ENCODE data around the gene RAB28.

Gene RAB28

DNA sequence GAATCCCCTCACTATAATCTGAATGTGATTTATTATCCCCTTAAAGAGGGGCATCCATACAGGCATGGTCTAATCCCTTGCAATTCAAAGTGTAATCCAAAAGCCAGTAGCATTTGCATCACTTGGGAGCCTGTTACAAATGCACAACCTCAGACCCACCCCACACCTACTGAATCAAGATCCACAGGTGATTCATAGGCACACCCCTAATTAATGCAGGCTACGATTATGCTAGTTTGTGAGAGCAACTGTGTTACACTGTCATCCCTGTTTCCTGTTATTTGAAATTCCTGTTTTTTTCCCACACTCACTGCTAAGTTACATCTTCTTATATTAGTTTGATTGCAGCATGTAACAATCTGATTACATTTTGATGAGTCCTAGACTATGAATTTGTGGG is 120.0 kb downstream of the RAB28 start:
- no peak for TF ChIP-seq Cebpa-rat (IDR thresholded peaks at IDR 0.05)
- H3K4me3 ChIP-seq: no peak overlapping the region

GRCh38 chr4:13359809-13360208 is 124.3 kb downstream of the RAB28 start:
- no peak overlapping the region for H3K27ac ChIP-seq
- no peak overlapping the region for H3K4me2 ChIP-seq
- H4K20me1 ChIP-seq: no peaks in the 10 kb centered on the region
- peaks cover 0 to 7% (median 2%) of the 10 kb centered on the region in 11 experiments; a peak in 11 of 22 replicates for H3K36me3 ChIP-seq
- no peak overlapping the region for H3K4me3 ChIP-seq
- TF ChIP-seq Cebpa-rat (IDR thresholded peaks at IDR 0.05): no peak
- H3K27me3 ChIP-seq: no peaks in the 10 kb centered on the region
- H3K9ac ChIP-seq: no peak overlapping the region
- no peaks in the 10 kb centered on the region for H3K9me3 ChIP-seq (replicated peaks in 1 of 11)
- no peaks in the 10 kb centered on the region for H3K4me1 ChIP-seq

More for the DNA sequence above, 120.0 kb downstream of the RAB28 start:
- Histone ChIP-seq H3K27me3 (no peaks in the 10 kb centered on the region), H3K9me3 (replicated peaks in 1 of 11) (no peaks in the 10 kb centered on the region), H3K36me3 (peaks cover 5 to 34% (median 21%) of the 10 kb centered on the region in 11 experiments; a peak in 16 of 22 replicates), H3K4me1 (no peaks in the 10 kb centered on the region), H4K20me1 (no peaks in the 10 kb centered on the region), H3K27ac (no peak overlapping the region), H3K9ac (no peak overlapping the region), H3K4me2 (no peak overlapping the region)

DNA sequence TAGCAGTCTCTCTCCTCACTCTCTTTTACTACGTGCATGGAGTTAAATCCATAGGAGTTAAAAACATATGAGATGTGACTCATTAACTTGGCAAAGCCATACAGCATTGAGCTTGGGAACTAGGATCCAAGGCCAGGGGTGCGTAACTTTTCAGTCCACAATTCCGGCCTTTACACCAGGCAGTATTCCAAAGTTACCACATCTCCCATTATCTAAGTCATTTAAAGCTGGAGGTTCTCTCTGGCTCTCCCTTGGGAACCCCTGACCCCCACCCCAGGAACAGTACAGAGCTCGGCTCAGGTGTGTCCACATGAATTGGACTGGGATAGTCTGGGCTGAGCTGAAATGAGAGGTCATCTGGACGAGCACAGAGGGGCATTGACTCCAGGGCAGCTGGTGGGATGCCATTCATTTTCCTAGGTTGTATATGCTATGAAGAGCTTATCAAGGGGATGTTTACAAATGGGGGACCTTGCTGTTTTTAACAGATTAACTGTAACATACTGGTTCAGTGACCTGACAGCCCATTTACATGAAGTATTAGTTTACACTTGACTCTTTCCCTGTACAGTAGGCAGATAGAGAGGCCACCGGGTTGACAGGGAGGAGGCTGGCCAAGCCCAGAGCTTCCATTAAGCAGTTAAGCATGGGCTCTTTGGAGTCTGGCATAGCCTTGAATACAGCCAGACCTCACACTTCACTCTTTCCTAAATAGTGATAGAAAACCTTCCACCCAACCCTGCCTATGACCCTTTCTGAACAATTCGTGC is 128.8 kb downstream of the RAB28 start:
- H3K9ac ChIP-seq: no peak overlapping the region
- no peak overlapping the region for H3K4me2 ChIP-seq
- no peak overlapping the region for H3K4me3 ChIP-seq
- no peaks in the 10 kb centered on the region for H3K4me1 ChIP-seq
- H4K20me1 ChIP-seq: no peaks in the 10 kb centered on the region
- no peaks in the 10 kb centered on the region for H3K27me3 ChIP-seq
- H3K36me3 ChIP-seq: no peaks in the 10 kb centered on the region; a peak in 1 of 22 replicates
- no peak for TF ChIP-seq Cebpa-rat (IDR thresholded peaks at IDR 0.05)
- no peaks in the 10 kb centered on the region for H3K9me3 ChIP-seq (replicated peaks in 1 of 11)
- H3K27ac ChIP-seq: no peak overlapping the region

DNA sequence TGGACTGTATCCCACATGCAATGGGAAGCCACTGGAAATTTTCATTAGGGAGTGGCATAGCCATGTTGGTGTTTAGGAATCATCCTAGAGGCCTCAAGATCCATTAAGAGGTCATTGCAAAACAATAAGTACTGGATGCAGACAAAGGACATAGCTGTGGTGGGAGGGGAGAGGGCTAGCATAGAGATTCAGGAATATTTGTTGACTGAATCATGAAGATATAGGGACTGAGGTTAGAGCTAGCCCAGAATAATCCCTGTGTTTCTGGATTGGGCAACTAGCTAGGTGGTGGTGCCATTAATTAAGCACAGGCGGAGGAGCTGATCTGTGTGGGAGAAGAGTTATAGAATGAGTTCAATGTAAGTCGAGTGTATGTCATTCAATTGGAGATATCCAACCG is 135.0 kb downstream of the RAB28 start:
- Histone ChIP-seq H3K4me3 (no peak overlapping the region), H3K4me2 (no peak overlapping the region), H3K27me3 (no peaks in the 10 kb centered on the region), H3K9ac (no peak overlapping the region), H4K20me1 (no peaks in the 10 kb centered on the region), H3K36me3 (no peaks in the 10 kb centered on the region), H3K9me3 (replicated peaks in 1 of 11) (no peaks in the 10 kb centered on the region; a peak in 1 of 22 replicates), H3K4me1 (no peaks in the 10 kb centered on the region), H3K27ac (no peak overlapping the region)
- TF ChIP-seq Cebpa-rat (IDR thresholded peaks at IDR 0.05): no peak

GRCh38 chr4:13348216-13348615 is 135.9 kb downstream of the RAB28 start:
- no peak overlapping the region for H3K9ac ChIP-seq
- H3K4me2 ChIP-seq: 0 out of 22 replicates have a peak overlapping the region, but pooled peaks of 1 of the 11 experiments have one; percentile 3
- no peak for TF ChIP-seq Cebpa-rat (IDR thresholded peaks at IDR 0.05)

DNA sequence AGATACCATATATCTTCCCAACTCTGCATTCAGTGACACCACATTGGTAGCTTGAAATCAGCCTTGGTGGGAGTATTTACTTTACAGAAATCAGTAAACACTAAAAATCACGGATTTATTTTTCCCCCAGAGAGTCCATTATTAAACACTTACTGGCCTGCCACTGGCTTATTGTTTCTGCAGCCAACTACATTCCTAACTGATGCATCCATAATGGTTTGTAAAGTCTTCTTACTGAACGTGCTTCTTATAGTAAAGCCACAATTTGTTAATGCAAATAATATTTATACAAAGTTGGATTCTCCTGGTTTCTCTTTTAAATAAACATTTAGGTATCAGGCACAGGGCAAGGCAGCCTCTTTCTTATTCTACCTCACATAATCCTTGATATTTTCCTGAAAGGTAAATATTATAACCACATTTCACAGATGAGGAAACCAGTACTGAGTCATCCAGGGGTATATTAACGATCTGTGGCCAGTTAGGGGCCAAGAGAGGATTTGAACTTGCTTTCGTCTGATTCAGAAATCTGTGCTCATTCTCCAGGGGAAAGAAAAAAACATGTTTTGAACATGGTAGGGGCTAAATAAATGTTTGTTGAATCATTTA is 136.5 kb downstream of the RAB28 start:
- Histone ChIP-seq H3K36me3 (no peaks in the 10 kb centered on the region; a peak in 1 of 22 replicates), H3K9ac (no peak overlapping the region), H3K9me3 (replicated peaks in 1 of 11) (no peaks in the 10 kb centered on the region; a peak in 1 of 22 replicates), H3K27ac (no peak overlapping the region), H3K4me2 (no peak overlapping the region), H3K27me3 (no peaks in the 10 kb centered on the region), H3K4me1 (no peaks in the 10 kb centered on the region), H4K20me1 (no peaks in the 10 kb centered on the region), H3K4me3 (no peak overlapping the region)
- TF ChIP-seq Cebpa-rat (IDR thresholded peaks at IDR 0.05): no peak

More at GRCh38 chr4:13348216-13348615, 135.9 kb downstream of the RAB28 start:
- no peaks in the 10 kb centered on the region for H4K20me1 ChIP-seq
- no peaks in the 10 kb centered on the region; a peak in 1 of 22 replicates for H3K9me3 ChIP-seq (replicated peaks in 1 of 11)
- H3K27ac ChIP-seq: no peak overlapping the region
- no peak overlapping the region for H3K4me3 ChIP-seq
- H3K36me3 ChIP-seq: no peaks in the 10 kb centered on the region
- H3K27me3 ChIP-seq: no peaks in the 10 kb centered on the region
- H3K4me1 ChIP-seq: no peaks in the 10 kb centered on the region

DNA sequence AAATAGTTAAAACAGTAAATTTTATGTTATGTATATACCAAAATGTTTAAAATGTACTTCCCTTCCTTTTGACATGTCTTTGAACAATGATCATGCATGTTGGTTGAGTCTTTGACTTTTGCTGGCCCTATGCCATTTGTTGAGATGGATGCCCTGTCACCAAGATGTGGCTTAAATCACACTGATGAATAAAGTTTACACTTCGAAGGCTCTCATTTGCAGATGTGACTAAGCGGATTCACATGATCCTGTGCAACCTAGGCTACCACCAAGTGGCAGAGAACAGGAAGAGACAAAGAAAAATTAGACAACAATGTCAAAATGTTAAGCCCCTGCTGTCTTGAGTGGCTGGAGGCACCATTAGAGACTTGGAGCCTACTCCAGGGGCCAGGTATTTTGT is 139.9 kb downstream of the RAB28 start:
- Histone ChIP-seq H3K4me1 (no peaks in the 10 kb centered on the region), H3K27me3 (no peaks in the 10 kb centered on the region), H3K9ac (no peak overlapping the region), H3K36me3 (peaks cover 0 to 4% (median 0%) of the 10 kb centered on the region in 11 experiments; a peak in 1 of 22 replicates), H3K4me2 (no peak overlapping the region), H3K9me3 (replicated peaks in 1 of 11) (no peaks in the 10 kb centered on the region; a peak in 1 of 22 replicates), H3K27ac (no peak overlapping the region), H4K20me1 (no peaks in the 10 kb centered on the region), H3K4me3 (no peak overlapping the region)
- TF ChIP-seq Cebpa-rat (IDR thresholded peaks at IDR 0.05): no peak

- H3K4me2 ChIP-seq: no peak overlapping the region
- H4K20me1 ChIP-seq: no peaks in the 10 kb centered on the region
- no peaks in the 10 kb centered on the region for H3K4me1 ChIP-seq
- H3K4me3 ChIP-seq: no peak overlapping the region
- no peaks in the 10 kb centered on the region for H3K27me3 ChIP-seq
- no peak for TF ChIP-seq Cebpa-rat (IDR thresholded peaks at IDR 0.05)
- H3K9ac ChIP-seq: no peak overlapping the region
- peaks cover 0 to 9% (median 0%) of the 10 kb centered on the region in 11 experiments; a peak in 5 of 22 replicates for H3K9me3 ChIP-seq (replicated peaks in 1 of 11)
- no peak overlapping the region for H3K27ac ChIP-seq
- peaks cover 0 to 16% (median 0%) of the 10 kb centered on the region in 11 experiments; a peak in 6 of 22 replicates for H3K36me3 ChIP-seq
These were observed 143.5 kb downstream of the RAB28 start for GRCh38 chr4:13340672-13341071.

DNA sequence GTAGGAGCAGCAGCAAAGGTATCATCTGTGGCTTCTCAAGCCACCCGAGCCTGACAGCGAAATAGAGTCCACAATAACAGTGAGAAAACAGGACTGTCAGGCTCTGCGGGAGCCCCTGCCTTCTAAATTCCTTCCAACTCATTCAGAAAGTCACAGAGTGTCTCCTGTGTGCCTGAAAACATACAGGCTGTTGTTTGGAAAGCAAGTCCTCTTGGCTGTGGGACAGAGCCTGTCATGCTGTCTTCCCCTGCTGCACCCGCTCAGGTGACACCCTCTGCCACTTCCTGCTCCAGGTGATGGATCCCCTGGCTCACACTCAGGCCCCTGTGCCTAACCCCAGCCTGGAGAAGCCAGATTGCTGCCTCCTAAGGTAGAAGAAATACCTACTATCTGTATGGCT is 152.3 kb downstream of the RAB28 start:
- Histone ChIP-seq H3K9ac (no peak overlapping the region), H3K27me3 (no peaks in the 10 kb centered on the region), H3K9me3 (replicated peaks in 1 of 11) (peaks cover 0 to 16% (median 5%) of the 10 kb centered on the region in 11 experiments; a peak in 8 of 22 replicates), H3K4me3 (no peak overlapping the region), H3K36me3 (peaks cover 0 to 8% (median 0%) of the 10 kb centered on the region in 11 experiments; a peak in 5 of 22 replicates), H3K4me2 (no peak overlapping the region), H4K20me1 (no peaks in the 10 kb centered on the region), H3K4me1 (no peaks in the 10 kb centered on the region), H3K27ac (no peak overlapping the region)
- no peak for TF ChIP-seq Cebpa-rat (IDR thresholded peaks at IDR 0.05)

Measured in BLaER1 treated with 17β-estradiol and CSF1 and Interleukin-3, amounts not matched to agents 10 nM and 100 nM (cell line).